NCI-H2196 treated with DMSO at 0.1 percent for 48 hours (cell line): ENCODE data around the gene ZNF683.
"Not testable (repeated sequence)": the region's sequence is repeated elsewhere in the genome, so short reads cannot be mapped to it uniquely, and the experiment has no call there.

ENCODE experiments used
- DNase-seq: peaks from one replicate; lab custom pipeline; 2025; ENCODE audit not compliant: unreplicated experiment; lab: John Stamatoyannopoulos, UW

Gene ZNF683

DNA sequence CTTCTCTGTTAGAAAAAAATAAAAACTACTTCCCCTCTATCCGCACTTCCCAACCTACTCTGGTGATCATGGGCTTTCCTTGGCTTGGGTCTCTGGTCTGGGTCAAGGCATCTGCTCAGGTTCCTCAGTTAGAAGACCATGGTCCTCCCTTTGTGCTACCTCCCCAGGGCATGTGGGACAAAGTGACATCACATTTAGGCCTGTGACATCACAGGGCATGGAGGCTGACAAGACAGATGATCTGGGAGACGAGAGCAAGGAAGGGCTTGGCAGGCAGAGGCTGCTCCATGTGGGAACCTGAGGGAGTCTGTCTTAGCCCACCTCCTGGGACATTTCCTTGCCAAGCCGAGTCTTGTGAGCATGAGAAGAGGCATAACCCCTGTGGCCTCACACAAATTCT, at the start of gene ZNF683:
Gene ZNF683, minus strand, starts transcription at position 140 of the 400 bp plus-strand sequence. CDS start 4,179 bp downstream, outside the sequence.
- DNase-seq: not testable (repeated sequence)

DNA sequence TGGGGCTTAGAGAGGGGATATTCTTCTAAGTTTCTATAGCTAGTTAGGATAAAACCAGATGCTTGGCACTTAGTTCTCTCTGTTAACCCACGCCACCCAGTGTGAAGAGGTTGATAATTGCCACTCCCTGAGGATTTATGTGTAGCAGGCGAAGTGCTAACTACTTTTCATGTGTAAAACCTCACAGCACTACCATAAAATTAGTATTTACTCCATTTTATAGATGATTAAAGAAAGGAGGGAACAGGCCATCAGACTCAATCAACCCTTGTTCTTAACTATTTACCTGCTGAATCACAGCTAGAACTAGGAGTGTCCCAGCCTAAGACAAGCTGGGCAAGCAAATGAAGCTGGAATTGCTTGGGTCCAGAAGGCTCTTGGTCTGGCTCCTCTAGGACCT, 46.9 kb upstream of the ZNF683 start:
- no peak for DNase-seq

DNA sequence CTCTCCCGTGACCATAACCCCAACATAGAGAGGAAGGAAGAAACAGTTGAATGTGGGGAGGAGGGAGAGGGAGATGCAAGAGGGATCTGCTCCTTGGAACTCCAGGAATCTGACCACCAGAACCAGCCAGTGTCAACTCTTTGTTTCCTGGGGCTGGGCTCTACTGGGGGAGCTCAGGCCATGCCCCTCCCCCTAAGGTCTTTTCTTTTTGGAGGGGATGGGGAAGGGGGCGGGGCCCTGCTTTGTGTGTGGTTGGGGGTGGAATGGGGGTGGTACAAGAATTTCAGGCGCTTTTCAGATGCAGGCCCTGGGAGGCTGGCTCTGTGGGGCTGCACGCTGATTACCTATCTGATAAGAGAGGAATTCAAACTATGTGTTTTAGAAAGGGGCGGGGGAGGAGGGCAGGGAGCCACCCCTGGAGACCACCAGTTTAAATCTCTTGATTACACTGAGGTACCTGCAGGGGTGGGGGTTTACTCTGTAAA, 46.4 kb upstream of the ZNF683 start:
- no peak for DNase-seq

- peak; percentile 56 for DNase-seq
Measured at GRCh38 chr1:26417111-26417759, 44.7 kb upstream of the ZNF683 start.

- DNase-seq: no peak
Measured at GRCh38 chr1:26413031-26413430, 40.5 kb upstream of the ZNF683 start.

- no peak for DNase-seq
Measured at GRCh38 chr1:26412180-26412840, 39.8 kb upstream of the ZNF683 start.

DNA sequence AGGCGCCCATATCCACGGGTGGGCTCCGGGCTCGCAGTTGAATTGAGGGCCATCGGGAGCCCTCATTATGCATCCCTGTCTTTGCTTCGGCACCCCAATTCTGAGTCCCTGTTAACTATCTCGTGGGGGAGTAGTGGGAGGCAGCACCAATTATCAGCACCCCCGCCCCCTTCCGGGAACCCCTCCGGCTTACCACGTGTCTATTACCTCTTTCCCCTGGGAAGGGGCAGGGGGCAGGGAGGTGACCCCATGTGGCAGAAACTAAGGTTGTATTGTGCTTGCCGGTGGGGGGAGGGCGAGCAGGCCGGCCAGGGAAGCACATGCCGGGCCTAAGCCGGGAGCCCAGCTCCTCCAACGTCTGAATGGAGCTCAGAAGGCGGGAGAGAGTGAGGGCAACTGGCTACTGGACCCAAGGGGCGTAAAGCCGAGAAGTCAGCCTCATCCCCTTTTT, 39.1 kb upstream of the ZNF683 start:
- no peak for DNase-seq

DNA sequence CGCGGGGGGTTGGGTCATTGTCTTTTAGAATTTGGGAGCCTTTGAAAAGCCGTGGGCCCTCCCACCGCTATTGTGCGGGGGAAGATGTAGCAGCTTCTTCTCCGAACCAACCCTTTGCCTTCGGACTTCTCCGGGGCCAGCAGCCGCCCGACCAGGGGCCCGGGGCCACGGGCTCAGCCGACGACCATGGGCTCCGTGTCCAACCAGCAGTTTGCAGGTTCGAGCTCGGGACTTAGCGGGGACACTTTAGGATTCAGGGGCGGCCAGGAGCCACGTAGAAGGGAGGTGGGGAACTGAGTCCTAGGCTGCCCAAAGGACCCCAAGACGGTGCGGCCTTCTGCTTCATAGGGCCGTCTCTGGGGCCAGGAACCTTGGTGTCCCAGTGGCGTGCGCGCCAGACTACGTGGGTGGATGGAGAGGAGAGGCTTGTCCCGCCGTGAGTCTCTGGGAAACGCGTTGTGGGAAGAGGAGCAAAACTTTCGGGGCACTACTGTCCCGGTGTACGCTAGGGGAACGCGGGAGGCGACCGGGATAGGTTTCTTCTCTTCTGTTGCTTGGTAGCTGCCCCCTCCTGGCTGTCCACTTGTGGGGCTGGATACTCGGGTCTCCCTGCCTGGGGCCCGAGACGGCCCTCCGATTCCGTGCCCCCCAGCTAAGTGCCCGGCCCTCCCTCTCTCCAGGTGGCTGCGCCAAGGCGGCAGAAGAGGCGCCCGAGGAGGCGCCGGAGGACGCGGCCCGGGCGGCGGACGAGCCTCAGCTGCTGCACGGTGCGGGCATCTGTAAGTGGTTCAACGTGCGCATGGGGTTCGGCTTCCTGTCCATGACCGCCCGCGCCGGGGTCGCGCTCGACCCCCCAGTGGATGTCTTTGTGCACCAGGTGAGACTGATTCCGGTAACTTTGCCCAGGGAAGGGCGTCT, 38.4 kb upstream of the ZNF683 start, which contains the start of gene LIN28A:
Gene LIN28A, plus strand, starts transcription at position 112 of the 918 bp plus-strand sequence. Its CDS starts 75 bp downstream, at position 187.
- no peak for DNase-seq

GRCh38 chr1:26409191-26409807, 36.7 kb upstream of the ZNF683 start:
- DNase-seq: peak; percentile 33

- DNase-seq: no peak
Measured at GRCh38 chr1:26408604-26409003, 36.1 kb upstream of the ZNF683 start.

DNA sequence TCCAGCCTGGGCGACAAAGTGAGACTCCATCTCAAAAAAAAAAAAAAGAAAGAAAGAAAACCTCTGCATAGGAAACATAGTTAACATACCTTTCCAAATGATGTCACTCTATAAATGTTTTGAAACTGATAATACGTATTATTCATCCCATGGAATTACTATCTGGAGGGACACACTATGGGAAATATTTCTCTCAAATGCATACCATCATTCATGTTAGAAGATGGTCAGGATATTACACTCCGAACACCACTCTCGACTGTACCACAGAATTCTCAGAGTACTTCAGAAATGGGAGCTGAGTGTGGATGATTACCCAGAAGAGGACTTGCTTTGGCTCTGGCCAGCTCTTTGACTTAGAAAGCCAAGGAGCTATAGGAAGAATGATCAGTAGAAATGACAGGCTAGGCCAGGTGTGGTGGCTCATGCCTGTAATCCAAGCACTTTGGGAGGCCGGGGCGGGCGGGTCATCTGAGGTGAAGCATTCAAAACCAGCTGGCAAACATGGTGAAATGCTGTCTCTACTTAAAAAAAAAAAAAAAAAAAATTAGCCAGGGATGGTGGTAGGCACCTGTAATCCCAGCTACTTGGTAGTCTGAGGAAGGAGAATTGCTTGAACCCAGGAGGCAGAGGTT, 32.8 kb upstream of the ZNF683 start:
- DNase-seq: no peak

DNA sequence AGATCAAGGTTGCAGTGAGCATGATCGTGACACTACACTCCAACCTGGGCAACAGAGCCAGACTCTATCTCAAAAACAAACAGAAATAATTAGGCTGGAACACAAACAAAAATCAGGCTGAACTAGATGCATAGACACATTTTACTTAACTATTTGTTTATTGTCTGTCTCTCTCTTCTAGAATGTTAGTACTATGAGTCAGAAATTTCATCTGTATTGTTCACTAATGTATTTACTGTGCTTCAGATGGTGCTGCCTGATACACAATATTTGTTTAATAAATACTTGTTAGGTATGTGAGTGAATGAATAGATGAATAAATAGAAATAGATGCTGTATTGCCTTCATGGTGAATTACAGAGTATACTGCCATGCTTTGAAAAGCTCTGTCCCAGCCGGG, 32.1 kb upstream of the ZNF683 start:
- DNase-seq: no peak

GRCh38 chr1:26403656-26404055, 31.1 kb upstream of the ZNF683 start:
- no peak for DNase-seq

DNA sequence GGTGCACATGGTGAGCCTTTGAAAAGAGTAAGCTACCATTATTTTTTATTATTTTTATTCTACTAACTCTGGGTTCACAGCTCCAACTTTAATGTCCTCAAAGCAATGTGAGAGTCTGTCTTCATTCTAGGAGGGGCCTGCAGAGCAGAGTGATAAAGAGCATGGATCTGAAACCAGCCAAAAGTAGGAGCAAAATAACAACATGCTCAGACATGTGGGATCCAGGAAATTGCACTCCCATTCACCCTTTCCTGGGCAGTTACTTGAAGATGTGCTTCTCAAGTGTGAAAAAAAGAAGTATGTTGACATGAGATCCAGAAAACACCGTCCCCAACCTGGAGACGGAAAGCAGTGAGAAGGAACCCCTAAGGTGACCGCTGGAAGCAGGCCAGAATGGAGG, 29.3 kb upstream of the ZNF683 start:
- DNase-seq: no peak

- no peak for DNase-seq
Measured at GRCh38 chr1:26399034-26399433, 26.5 kb upstream of the ZNF683 start.

DNA sequence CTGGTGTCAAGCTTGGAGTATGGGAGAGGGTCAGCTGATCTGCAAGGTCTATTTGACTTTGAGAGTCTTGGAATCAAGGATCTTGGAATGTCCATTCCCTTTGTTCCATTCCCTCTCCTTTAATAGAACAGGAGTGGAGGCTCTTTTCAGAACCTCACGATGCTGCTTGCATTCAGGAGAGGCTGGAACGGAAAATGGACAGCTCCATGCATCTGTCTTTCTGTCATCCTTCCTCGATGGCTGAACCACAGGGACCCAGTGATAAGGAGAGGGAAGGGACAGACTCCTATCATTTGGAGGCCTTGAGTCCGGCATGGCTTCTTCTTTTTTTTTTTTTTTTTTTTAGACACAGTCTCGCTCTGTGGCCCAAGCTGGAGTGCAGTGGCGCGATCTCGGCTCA, 23.2 kb upstream of the ZNF683 start:
- no peak for DNase-seq

- no peak for DNase-seq
Measured at GRCh38 chr1:26391450-26391849, 18.9 kb upstream of the ZNF683 start.

- DNase-seq: no peak
Measured at GRCh38 chr1:26389604-26390247, 17.2 kb upstream of the ZNF683 start.

- no peak for DNase-seq
Measured at GRCh38 chr1:26388791-26389445, 16.4 kb upstream of the ZNF683 start.
